Peyer's patch (tissue), 4 donors: ENCODE data around the gene TRIM34. TPM values are rescaled to one million over a fixed set of nuclear protein-coding genes. Genes with fewer than 3 reads are reported as not detected.
"Not testable (repeated sequence)": the region's sequence is repeated elsewhere in the genome, so short reads cannot be mapped to it uniquely, and the experiment has no call there.

Experiments
- DNase-seq, 3 donors: peaks; one replicate each; pipeline ENCODE4 v3.0.0-alpha.2; 2017 to 2019
- H3K27ac ChIP-seq, 4 donors: fragments of 200-600 bp; sonication (generic); one replicate each; pipeline ENCODE4 v1.5.1; 2016 to 2019
- H3K27me3 ChIP-seq, 2 donors: fragments of 200-600 bp; sonication (generic); one replicate each; pipeline ENCODE4 v1.5.1; 2019
- H3K36me3 ChIP-seq, 3 donors: fragments of 200-600 bp; sonication (generic); one replicate each; pipeline ENCODE4 v1.5.1; 2016 to 2019
- H3K4me1 ChIP-seq, 4 donors: fragments of 200-600 bp; sonication (generic); one replicate each; pipeline ENCODE4 v1.5.1; 2016 to 2019
- H3K4me3 ChIP-seq, 4 donors: fragments of 200-600 bp; sonication (generic); 1 replicate in 3 of 4; 2 replicates in 1 of 4; pipeline ENCODE4 v1.5.1; 2016 to 2019; ENCODE audit warnings: mild to moderate bottlenecking in 1 of 4
- H3K9me3 ChIP-seq, 4 donors: fragments of 200-600 bp; sonication (generic); one replicate each; pipeline ENCODE4 v1.5.1; 2016 to 2019; ENCODE audit warnings: mild to moderate bottlenecking in 1 of 4
- CTCF ChIP-seq, 6 experiments: fragments of 450-650 bp in 4 of 6; fragments of 200-600 bp in 2 of 6; sonication (generic) in 1 of 6; IDR thresholded peaks; one replicate each; pipeline ENCODE4 v1.5.1; 2017 to 2019; ENCODE audit warnings: antibody characterized with exemption in 6 of 6, mild to moderate bottlenecking in 3 of 6, moderate library complexity in 1 of 6
- POLR2A ChIP-seq, 2 donors: fragments of 450-650 bp; IDR thresholded peaks; one replicate each; pipeline ENCODE4 v1.5.1; 2017; ENCODE audit warnings: antibody characterized with exemption in 2 of 2, mild to moderate bottlenecking in 2 of 2, moderate library complexity in 2 of 2
- total RNA-seq, 4 donors: library from RNA; depleted of rRNA; stranded (reverse); fragments of >200 nt; gene quantifications; one replicate each; pipeline ENCODE4 v1.1.0, GENCODE V29; 2016

Gene TRIM34
- total RNA-seq, 4 donors from 2014 or later: 6.7 to 14.9 (median 11.0) TPM

- Histone ChIP-seq H3K27ac (no peak overlapping the region), H3K4me3 (no peak overlapping the region), H3K36me3 (no peaks in the 10 kb centered on the region), H3K4me1 (no peaks in the 10 kb centered on the region), H3K9me3 (no peaks in the 10 kb centered on the region), H3K27me3 (no peaks in the 10 kb centered on the region)
- TF ChIP-seq POLR2A (IDR thresholded peaks at IDR 0.05) (no peak), CTCF (IDR thresholded peaks at IDR 0.05) (no peak)
- no peak for DNase-seq
These were observed 33.2 kb upstream of the TRIM34 start for GRCh38 chr11:5591613-5592012.

- Histone ChIP-seq H3K27me3 (no peaks in the 10 kb centered on the region), H3K4me1 (peaks cover 0 to 9% (median 0%) of the 10 kb centered on the region in 4 donors), H3K27ac (no peak overlapping the region), H3K9me3 (no peaks in the 10 kb centered on the region), H3K4me3 (no peak overlapping the region), H3K36me3 (no peaks in the 10 kb centered on the region)
- TF ChIP-seq CTCF (IDR thresholded peaks at IDR 0.05) (no peak), POLR2A (IDR thresholded peaks at IDR 0.05) (no peak)
- DNase-seq: no peak
These were observed 32.2 kb upstream of the TRIM34 start for GRCh38 chr11:5592615-5593014.

GRCh38 chr11:5593146-5593545 lies 31.7 kb upstream of the TRIM34 start:
- Histone ChIP-seq H3K36me3 (no peaks in the 10 kb centered on the region), H3K27ac (no peak overlapping the region), H3K27me3 (no peaks in the 10 kb centered on the region), H3K4me3 (no peak overlapping the region), H3K4me1 (peaks cover 0 to 12% (median 0%) of the 10 kb centered on the region in 4 donors), H3K9me3 (no peaks in the 10 kb centered on the region)
- no peak for TF ChIP-seq CTCF (IDR thresholded peaks at IDR 0.05)
- TF ChIP-seq POLR2A (IDR thresholded peaks at IDR 0.05): no peak
- DNase-seq: no peak

GRCh38 chr11:5596607-5597201 lies 28.1 kb upstream of the TRIM34 start, which contains the start of gene TRIM6:
TRIM6 (plus strand) TSS chr11:5596637; CDS start chr11:5596898, 261 bp downstream.
- DNase-seq: peak in 2 of 3 donors; percentile 70 to 74
- TF ChIP-seq POLR2A (IDR thresholded peaks at IDR 0.05) (no peak), CTCF (IDR thresholded peaks at IDR 0.05) (no peak)
- Histone ChIP-seq H3K27me3 (no peaks in the 10 kb centered on the region), H3K36me3 (no peaks in the 10 kb centered on the region), H3K27ac (peak within 1 kb of the TSS in 2 of 4 donors; percentile 41 to 48), H3K4me1 (peaks cover 0 to 12% (median 0%) of the 10 kb centered on the region in 4 donors), H3K9me3 (no peaks in the 10 kb centered on the region), H3K4me3 (peak within 1 kb of the TSS; percentile 29 to 53 (median 38))

- Histone ChIP-seq H3K9me3 (no peaks in the 10 kb centered on the region), H3K4me1 (peaks cover 0 to 12% (median 0%) of the 10 kb centered on the region in 4 donors), H3K4me3 (no peak overlapping the region), H3K27me3 (no peaks in the 10 kb centered on the region), H3K27ac (no peak overlapping the region), H3K36me3 (no peaks in the 10 kb centered on the region)
- no peak for TF ChIP-seq POLR2A (IDR thresholded peaks at IDR 0.05)
- no peak for DNase-seq
These were observed 26.8 kb upstream of the TRIM34 start for GRCh38 chr11:5597953-5598352.

GRCh38 chr11:5600374-5600851 lies 24.4 kb upstream of the TRIM34 start:
- no peak for TF ChIP-seq POLR2A (IDR thresholded peaks at IDR 0.05)
- TF ChIP-seq CTCF (IDR thresholded peaks at IDR 0.05): peak in 5 of 6 experiments; percentile 19 to 69 (median 69)
- H3K36me3 ChIP-seq: no peaks in the 10 kb centered on the region
- no peaks in the 10 kb centered on the region for H3K27me3 ChIP-seq
- peaks cover 0 to 12% (median 0%) of the 10 kb centered on the region in 4 donors for H3K4me1 ChIP-seq
- peak; percentile 40 to 80 (median 56) for DNase-seq
- no peak overlapping the region for H3K4me3 ChIP-seq
- peak overlapping the region in 2 of 4 donors; percentile 16 to 32 for H3K27ac ChIP-seq
- no peaks in the 10 kb centered on the region for H3K9me3 ChIP-seq

DNA sequence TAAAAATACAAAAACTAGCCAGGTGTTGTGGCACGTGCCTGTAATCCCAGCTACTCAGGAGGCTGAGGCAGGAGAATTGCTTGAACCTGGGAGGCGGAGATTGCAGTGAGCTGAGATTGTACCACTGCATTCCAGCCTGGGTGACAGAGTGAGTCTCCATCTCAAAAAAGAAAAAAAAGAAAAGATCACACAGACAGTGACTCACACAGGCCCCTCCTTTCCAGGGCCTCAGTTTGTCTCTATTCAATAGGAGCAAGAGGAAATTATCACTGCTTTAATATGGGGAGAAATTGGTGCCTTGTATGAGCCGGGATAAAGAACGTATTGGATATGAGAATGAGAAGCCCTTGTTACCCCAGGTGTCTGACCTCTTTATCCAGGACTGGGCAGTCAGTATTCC lies 22.0 kb upstream of the TRIM34 start:
- H3K4me3 ChIP-seq, H3K27ac ChIP-seq, H3K36me3 ChIP-seq, H3K9me3 ChIP-seq, H3K4me1 ChIP-seq, DNase-seq, H3K27me3 ChIP-seq: not testable (repeated sequence)
